B cell (primary cell): ENCODE results near the gene NAA15.

Experiments used
- EZH2 ChIP-seq: IDR thresholded peaks from 2 replicates; pipeline ENCODE4 v1.6.1; 2012; ENCODE audit warnings: borderline replicate concordance, low read depth, mild to moderate bottlenecking, moderate library complexity, low read length; ENCODE audit not compliant: insufficient read depth, poor library complexity, severe bottlenecking
- TF ChIP-seq, protein P1 (sequence below): fragments of 200-600 bp; IDR thresholded peaks from one replicate; pipeline ENCODE4 v1.8.0; 2022; ENCODE audit warnings: antibody characterized with exemption, mild to moderate bottlenecking

DNA sequence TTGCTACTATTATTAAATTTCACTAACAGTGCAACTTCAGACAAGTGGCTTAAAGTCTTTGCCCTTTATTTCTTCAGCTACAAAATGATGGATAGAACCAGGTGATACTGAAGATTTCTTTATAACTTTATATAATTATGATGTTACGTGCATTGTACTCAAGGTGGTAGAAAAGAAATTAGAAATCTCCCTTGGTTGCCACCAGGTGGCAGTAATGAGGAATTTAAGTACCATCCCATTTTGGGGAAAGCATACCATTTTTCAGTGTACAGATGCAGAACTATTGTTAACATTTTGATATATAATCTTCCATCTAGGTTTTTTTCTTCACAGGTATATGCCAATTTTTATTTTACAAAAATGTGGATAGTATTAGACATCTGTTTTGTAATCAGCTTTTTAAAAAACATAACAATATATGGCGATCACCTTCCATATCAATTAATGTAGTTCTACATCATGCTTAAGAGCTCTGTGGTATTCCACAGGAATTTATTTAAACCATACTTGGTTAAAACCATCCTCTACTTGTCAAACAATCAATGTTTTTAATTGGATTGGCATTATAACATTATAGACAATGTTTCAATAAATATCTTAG is 114.9 kb downstream of the NAA15 start:
- TF ChIP-seq EZH2, result no peak
- TF ChIP-seq, protein P1, sequence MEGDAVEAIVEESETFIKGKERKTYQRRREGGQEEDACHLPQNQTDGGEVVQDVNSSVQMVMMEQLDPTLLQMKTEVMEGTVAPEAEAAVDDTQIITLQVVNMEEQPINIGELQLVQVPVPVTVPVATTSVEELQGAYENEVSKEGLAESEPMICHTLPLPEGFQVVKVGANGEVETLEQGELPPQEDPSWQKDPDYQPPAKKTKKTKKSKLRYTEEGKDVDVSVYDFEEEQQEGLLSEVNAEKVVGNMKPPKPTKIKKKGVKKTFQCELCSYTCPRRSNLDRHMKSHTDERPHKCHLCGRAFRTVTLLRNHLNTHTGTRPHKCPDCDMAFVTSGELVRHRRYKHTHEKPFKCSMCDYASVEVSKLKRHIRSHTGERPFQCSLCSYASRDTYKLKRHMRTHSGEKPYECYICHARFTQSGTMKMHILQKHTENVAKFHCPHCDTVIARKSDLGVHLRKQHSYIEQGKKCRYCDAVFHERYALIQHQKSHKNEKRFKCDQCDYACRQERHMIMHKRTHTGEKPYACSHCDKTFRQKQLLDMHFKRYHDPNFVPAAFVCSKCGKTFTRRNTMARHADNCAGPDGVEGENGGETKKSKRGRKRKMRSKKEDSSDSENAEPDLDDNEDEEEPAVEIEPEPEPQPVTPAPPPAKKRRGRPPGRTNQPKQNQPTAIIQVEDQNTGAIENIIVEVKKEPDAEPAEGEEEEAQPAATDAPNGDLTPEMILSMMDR, result peak; percentile 87
